GM18507 (cell line): ENCODE results near the gene SNTG2.

Source experiments
- DNase-seq: peaks from one replicate; pipeline ENCODE4 v3.0.0; 2011; ENCODE audit warnings: low read depth; ENCODE audit not compliant: insufficient read length; ENCODE audit errors: extremely low spot score
- FAIRE-seq: peaks from 2 replicates; lab custom pipeline; 2011; peaks lifted over from hg19 to GRCh38; lab: Jason Lieb, UNC

SNTG2 gene

DNA sequence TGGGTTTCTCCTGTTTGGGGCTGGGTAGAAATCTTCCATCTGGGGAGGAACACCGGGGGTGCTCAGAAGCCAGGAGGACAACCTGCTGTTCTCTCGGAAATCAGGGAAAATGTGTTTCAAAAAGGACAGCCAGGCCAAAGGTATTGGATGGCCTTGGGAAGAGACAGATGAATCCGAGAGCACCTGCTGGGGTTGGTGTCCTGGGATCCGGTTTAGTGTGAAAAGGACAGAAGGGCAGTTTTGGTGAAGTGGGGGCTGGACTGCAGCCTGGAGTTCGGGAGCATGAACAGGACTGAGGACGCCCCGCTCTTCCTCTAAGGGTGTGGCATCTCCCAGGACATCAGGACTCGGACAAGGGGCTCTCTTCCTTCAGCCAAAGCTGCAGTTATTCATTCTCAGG is 24.9 kb upstream of the SNTG2 start:
- no peak for DNase-seq
- FAIRE-seq, result no peak

DNA sequence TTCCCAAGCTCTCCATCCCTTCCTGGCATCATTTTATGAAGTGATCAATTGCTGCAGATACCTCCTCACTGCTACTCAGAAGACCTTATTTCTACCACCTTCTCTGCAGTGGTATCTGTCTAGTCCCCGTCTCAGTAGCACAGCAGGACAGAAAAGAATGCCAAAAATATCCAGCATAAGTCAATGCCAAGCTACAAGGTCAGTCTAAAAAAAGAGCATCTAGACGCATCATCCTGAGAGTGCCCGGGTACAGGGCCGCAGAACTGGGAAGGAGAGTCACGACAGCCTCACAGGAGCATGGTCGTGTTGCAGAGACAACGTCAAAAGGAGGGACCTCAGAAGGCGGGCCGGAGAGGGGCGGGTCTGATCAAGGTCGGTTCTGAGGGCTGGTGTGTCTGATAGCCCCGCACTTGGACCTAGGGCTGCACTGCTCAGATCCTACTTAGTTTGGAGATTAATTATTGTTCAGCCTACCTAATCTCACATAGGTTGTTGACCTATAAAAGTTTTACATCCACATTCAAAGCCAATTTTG is 24.3 kb upstream of the SNTG2 start:
- no peak for FAIRE-seq
- DNase-seq, result no peak

DNA sequence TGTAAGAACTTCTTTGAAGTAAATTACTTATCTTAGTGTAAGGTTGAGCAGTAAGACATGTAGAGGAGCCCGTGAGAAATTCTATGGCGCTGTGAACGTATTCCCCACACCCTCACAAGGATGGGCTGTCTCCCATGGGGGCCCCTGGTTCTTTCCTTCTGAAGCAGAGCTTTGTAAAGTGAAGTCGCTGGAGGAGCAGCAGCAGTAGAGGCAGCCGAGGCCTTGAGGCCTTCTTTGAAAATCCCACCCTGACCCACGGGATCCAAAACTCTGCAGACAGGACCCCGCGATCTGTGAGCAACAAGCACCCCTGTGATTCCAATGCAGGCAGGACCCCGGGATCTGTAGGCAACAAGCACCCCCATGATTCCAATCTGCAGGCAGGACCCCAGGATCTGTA is 23.8 kb upstream of the SNTG2 start:
- no peak for FAIRE-seq

DNA sequence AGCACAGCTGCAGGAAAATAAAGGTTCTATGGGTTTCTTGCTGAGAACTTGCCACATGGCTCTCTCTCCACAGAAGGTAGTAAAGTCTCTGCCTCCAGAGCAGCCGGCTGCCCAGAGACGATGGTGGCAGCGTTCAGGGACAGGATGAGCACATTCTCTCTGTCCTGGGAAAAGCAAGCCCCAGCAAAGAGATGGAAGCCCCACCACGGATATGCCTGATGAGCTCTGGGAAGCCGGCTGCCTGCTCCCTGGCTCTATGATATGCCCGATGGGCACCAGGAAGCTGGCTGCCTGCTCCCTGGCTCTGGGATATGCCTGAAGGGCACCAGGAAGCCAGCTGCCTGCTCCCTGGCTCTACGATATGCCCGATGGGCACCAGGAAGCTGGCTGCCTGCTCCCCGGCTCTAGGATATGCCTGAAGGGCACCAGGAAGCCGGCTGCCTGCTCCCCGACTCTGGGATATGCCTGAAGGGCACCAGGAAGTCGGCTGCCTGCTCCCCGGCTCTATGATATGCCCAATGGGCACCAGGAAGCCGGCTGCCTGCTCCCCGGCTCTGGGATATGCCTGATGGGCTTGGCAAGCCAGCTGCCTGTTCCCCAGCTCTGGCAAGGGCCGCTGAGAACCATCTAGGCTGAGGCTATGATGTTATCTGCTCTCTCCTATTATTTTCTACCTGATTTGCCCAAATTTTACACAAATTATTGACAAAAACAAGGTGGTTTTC is 21.5 kb upstream of the SNTG2 start:
- FAIRE-seq (no peak), DNase-seq (no peak)

More for the DNA sequence above, 23.8 kb upstream of the SNTG2 start:
- no peak for DNase-seq

DNA sequence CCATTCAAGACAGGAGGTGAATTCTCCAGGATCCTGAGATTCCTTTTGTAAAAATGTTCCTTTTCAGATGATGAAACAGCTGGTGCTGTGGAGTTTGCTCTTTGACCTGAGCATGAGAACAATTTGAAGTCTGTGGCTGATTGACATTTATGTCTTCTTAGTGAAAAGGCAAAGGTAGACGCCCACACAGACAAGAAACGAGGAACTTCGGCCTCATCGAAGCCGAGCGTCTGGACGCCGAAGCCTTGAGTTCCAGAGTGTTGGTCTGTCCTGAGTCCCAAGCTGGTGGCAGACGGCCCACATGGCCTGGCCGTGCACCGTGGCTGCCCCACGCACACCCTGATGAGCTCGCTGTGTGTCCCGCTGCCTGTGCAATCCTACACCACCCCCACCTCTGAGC is 20.7 kb upstream of the SNTG2 start:
- DNase-seq (no peak), FAIRE-seq (no peak)

DNA sequence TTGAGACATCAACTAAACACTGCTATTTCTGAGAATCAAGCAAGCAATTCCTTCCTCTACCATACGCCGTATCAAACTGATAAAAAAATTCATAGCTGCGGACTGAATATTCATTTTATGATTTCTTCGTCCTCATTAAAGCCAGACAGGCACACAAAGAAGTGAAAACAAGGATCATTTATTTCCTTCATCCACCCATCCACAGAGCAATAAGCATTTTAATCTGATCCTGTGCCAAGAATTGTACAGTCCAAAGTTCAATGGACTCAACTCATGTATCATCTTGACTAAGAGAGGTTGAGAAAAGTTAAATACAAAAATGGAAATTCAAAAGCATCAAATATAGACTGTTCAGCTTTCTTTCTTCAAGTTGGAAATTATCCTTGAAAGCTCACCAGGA is 19.7 kb upstream of the SNTG2 start:
- no peak for FAIRE-seq

DNA sequence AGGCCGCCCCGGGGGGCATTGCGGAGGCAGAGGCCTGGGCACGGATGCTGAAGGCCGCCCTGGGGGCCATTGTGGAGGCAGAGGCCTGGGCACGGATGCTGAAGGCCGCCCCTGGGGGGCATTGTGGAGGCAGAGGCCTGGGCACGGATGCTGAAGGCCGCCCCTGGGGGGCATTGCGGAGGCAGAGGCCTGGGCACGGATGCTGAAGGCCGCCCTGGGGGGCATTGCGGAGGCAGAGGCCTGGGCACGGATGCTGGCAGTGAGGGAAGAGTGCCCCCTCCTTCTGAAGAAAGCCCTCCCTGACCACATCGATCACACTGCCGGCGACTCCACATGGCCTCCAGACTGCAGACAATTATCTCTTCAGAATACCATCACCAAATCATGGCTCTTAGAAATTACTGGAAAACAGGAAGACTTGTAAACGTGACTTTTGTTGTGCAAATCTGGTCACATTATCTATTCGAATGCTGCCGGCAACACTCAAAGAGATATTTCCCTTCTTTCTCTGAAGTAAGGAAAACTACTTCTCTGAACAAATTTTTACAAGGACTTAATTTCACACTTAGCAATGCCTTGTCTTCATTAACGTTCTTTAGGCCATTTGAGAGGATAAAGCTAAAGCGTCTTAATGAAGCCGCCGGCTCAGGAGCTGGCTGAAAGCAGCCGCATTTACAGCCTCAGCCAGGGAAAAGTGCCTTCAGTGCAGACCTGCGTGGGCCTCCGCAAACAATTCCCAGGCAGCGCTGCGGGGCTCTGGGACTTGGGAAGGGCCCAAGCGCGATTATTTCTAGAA is 18.1 kb upstream of the SNTG2 start:
- FAIRE-seq, result no peak
- DNase-seq, result no peak

More for the DNA sequence above, 19.7 kb upstream of the SNTG2 start:
- DNase-seq, result no peak

DNA sequence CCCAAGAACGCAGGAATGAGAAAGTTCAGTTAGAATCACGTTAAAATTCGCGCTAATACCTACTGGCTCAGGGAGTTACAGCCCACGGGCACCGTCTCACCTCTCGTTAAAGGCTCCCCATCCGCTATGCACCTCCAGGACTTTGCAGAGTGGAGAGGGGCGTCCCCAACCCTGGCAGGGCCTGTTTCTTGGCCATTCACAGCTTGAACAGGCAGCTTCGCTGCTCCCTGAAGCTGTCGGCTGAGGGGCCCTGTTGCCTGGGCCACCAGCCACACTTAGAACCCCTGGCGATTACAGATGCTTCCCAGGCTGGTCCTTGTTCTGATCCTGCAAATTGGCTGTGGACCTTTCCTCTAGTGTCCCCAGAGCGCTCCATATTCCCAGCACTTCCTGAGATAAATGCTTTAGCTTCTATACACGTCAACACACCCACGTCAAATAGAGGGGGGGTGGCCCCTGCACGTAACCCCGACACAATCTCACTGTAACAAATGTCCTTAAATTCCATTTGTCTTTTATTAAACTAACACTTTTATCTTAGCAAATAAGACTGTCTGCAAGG is 16.8 kb upstream of the SNTG2 start:
- no peak for FAIRE-seq
- no peak for DNase-seq

DNA sequence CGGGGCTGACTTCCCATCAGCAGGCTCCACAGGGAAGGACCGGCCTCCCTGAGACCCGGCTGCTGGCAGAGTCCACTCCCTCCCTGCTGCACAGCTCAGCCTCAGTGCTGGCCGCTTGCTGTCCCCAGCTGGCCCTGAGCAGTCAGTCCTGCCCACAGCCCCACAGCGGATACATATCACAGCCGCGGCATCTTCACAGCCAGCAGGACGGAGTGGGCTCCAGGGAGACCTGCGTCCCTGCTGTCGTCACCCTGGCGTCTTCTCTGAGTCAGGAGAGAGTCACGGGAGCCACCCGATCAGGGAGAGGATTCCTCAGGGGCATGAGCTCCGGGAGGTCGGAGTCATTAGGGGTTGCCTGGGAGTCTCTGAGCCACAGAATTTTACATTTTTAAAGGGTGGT is 13.1 kb upstream of the SNTG2 start:
- FAIRE-seq, result no peak

DNA sequence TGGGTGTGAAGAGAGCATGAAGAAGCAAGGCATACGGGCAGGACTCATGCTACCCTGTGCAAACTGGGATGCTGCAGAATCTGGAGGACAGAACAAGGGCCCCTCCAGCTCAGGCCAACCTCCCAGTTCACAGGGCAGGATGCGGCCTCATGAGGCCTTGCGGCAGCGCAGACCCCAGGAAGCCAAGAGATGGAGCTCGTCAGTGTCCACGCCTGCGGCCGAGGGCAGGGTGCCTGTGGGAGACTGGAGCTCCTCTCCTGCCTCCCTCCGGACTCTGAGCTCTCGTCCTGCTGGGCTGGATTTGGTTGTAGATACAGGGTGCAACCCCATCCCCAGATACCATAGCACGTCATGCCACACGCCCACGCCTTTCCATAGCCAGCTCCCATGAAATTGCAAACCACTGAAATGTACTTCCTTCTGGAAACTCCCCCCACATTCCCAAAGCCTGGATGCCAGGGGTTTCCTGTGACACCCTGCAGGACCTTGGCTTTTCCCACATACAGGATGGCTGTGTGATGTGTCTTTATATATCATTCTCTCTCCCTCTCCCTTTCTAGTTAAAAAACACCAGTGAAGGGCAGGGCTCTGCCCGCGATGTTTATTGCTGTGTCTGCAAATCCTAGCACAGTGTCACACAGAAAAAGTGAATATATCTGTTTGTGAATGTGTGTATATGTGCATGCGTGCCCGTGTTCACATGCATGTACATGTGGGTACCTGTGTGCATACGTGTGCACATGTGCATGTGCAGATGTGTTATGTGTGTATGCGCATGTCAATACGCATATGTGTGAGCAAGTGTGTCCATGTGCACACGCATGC is 12.3 kb upstream of the SNTG2 start:
- FAIRE-seq, result no peak
- DNase-seq, result no peak

More for the DNA sequence above, 13.1 kb upstream of the SNTG2 start:
- no peak for DNase-seq

DNA sequence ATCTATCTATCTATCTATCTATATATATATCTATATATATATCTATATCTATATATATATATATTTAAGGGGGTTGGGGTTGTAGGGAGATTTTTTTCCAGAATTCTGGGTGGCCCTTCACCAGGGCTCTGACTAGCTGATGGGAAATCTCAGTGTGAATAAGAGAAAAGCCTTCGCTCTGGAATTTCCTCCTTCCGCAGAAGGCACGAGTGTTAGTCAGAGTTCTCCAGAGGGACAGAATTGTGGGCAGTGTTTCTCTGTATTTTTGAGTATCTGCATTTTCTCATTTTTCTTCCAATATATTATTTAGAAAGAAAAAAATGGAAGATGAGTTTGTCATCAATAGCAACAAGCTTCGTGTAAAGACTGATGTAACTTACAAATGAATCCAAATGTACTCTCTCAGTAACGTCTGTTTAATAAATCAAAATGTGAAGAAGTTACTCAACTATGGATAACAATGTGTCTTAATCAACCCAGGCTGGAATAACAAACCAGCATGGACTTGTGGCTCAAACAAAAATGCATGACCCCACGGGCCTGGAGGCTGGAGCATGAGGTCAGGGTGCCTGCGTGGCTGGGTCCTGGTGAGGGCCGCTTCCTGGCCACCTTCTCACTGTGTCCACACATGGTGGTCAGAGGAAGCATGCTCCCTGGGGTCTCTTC is 10.6 kb upstream of the SNTG2 start:
- FAIRE-seq, result no peak

DNA sequence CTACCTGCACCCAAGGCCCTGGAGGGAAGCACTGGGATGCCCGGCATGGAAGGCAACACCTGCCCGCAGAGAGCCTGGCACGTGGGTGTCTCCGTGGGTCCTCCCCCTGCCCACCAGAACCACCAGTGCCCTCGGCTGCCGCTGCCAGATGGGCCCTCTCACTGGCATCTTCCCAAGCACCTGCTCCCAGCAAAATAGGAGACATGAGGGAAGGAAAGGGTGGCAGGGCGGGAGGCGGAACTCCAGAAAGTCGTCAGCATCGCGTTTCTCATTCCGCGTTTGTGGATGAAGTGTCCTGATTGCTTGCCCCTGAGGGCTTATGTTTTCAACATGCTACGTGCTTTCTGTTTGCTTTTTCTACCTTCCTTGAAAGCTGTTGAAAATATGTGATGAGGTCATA is 8.8 kb upstream of the SNTG2 start:
- DNase-seq (no peak), FAIRE-seq (no peak)

More for the DNA sequence above, 10.6 kb upstream of the SNTG2 start:
- no peak for DNase-seq

DNA sequence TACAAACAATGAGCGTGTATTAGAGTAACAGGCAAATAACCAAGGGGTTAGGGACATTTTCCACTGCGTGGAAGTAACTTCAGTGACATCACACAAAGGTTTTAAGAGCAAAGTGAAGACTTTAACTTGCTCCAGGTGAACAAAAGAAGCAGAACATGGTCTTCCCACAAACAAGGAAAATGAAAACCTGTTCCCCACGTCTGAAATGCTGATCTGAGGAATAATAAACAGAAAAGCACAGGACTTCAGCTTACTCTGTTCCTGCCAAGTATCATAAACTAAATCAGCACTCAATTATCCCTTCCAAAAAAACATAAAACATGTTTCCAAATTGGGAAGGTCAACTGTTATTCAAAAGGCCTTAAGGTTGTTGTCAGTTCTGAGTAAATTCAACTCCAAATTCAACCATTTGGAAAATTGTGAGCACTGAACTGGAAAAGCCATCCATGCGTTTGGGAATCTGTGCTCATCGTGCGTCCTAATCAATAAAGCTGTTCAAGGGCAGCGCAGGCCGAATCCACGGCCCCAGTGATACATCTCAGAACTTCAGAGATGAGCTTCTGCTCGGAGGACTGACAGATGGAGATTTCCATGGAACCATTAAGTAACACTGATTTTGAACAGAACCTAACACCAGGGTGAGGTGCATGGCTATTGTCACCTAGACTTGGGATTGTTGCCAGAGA is 7.7 kb upstream of the SNTG2 start:
- FAIRE-seq (no peak), DNase-seq (no peak)

DNA sequence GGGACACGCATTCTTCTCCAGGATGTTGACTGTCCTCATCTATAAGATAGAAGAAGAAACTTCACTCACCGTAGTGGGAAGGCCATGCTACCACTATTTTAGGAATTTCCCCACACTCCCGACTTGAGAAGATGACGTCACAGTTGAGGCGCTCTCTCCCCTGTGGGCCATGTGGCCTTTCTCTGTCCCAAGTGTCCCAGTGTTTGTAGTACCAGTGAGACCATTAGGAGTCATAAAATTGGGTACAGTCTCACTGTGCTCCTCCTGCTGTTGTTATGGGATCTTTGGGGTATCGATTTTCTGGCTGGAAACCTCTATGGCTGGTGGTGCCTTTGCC is 7.2 kb upstream of the SNTG2 start:
- no peak for DNase-seq
- FAIRE-seq, result no peak

DNA sequence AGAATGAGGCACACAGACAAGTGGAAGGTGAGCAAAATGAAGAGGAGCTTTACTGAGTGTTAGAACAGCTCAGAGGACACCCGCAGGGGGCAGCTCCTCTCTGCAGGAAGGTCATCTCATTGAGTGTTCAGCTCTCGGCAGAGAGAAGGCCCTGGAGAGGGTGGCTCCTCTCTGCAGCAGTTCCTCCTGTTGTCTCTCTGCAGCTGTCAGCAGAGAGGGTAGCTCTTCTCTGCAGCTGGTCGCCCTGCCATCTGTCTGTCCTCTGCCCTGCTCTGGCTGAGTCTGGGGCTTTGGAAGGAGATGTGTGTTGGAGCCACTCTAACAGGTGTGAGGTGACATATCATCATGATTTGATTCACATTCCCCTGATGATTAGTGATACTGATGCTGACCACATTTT is 6.8 kb upstream of the SNTG2 start:
- DNase-seq (no peak), FAIRE-seq (no peak)

DNA sequence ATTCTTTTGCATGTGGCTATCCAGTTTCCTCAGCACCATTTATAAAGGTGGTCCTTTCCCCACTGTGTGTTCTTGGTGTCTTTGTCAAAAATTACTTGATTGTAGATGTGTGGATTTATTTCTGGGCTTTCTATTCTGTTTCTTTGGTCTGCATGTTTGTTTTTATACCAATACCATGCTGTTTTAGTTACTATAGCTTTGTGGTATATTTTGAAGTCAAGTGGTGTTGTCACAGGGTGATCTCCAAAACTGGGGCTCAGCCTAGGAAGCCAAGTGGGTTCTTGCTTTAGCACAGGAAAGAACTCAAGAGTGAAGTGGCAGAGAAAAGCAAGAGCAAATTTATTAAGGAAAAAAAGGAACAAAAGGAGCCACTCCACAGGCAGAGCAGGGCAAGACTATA is 6.0 kb upstream of the SNTG2 start:
- no peak for DNase-seq
- no peak for FAIRE-seq

DNA sequence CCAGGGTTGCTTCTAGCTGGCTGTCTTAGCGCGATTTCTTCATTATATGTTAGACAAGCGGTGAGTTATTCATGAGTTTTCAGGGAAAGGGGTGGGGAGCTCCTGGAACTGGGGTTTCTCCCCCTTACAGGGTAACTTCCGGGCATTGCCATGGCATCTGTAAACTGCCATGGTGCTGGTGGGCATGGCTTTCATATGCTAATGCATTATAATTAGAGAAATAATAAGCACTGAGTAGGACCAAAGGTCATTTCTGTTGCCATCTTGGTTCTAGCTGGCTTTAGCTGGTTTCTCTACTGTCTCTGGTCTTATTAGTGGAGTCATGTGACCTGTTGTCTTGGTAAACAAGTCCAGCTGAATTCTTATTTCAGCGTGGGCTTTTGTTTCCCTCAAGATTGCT is 5.5 kb upstream of the SNTG2 start:
- DNase-seq (no peak), FAIRE-seq (no peak)

DNA sequence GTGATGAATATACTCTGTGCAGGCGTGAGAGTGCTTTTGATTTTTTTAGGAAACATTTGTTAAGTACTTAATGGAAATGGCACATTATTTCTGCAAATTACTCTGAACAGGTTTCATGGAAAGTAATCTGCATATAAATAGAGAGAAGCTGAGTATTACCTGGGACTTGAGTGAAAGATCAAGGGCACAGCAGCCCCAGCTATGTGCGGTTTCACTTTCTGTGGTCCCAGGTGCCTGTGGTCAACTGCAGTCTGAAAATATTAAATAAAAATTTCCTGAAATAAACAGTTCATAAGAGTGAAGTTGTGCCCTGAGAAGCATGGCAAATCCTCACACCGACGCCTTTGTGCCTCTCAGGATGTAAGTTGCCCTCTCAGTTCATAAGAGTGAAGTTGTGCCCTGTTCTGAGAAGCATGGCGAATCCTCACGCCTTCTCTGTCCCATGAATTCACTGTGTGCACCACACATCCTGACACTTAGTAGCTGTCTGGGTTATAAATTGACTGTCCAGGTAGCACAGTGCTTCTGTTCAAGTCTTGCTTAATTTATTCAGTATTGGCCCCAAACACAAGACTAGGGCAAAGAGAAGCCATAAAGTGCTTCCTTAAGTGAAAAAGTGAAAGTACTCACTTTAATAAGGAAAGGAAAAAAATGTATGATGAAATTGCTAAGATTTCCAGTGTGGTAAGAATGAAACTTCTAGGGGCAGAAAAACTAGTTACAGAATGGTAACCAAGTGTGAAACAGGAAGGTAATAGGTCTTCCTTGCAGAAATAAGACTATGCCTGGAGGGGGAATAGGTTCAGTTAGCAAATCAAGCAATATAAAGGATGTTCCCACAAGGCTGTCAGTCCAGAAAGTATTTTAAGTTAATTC is 4.3 kb upstream of the SNTG2 start:
- FAIRE-seq, result peak; percentile 67
- no peak for DNase-seq
